IMR-90 (cell line): ENCODE data around the gene MLF2. TPM values are rescaled to one million over a fixed set of nuclear protein-coding genes. Genes with fewer than 3 reads are reported as not detected.
A peak's percentile ranks its signal among the peaks of the same experiment; 100 is the strongest.

Experiments used
- ATAC-seq: fragments of 200-7000 bp; cut with Tn5 transposase; 2 replicates; pipeline ENCODE4 v1.9.1; 2020; ENCODE audit warnings: low read depth, mild to moderate bottlenecking, moderate library complexity
- BruUV-seq: library from RNA; stranded (reverse); fragments of 400-500 nt; replicated peaks from 2 replicates; lab custom pipeline; 2021; lab: Mats Ljungman, UMichigan
- CTCF ChIA-PET: fragments of 300-600 bp; formaldehyde crosslinking; extraction: SDS; loops from one replicate; lab custom pipeline; 2021; ENCODE audit warnings: antibody characterized with exemption; lab: Yijun Ruan, JAX
- POLR2A ChIA-PET: fragments of 300-600 bp; sonication (Branson Sonifier 250); formaldehyde crosslinking; loops from one replicate; lab custom pipeline; 2022; ENCODE audit warnings: antibody characterized with exemption; ENCODE audit not compliant: unreplicated experiment; lab: Charles Lee
- DNase-seq: peaks from one replicate; pipeline ENCODE4 v3.0.0; 2013
- H2AFZ ChIP-seq: replicated peaks from 2 replicates; pipeline ENCODE3; 2013; ENCODE audit warnings: low read length, mild to moderate bottlenecking; ENCODE audit not compliant: poor library complexity
- H2AK5ac ChIP-seq: 2 replicates; pipeline ENCODE4 v1.6.1; 2013; ENCODE audit warnings: low read depth, low read length, inconsistent platforms
- H2AK9ac ChIP-seq: replicated peaks from 2 replicates; pipeline ENCODE3; 2013; ENCODE audit warnings: mild to moderate bottlenecking, low read depth, low read length, moderate library complexity; ENCODE audit not compliant: poor library complexity
- H2BK120ac ChIP-seq: 2 replicates; pipeline ENCODE4 v1.6.1; 2013; ENCODE audit warnings: low read depth, low read length, inconsistent platforms
- H2BK15ac ChIP-seq: 3 replicates; pipeline ENCODE4 v1.6.1; 2013; ENCODE audit warnings: low read depth, low read length, inconsistent platforms
- H2BK20ac ChIP-seq: 2 replicates; pipeline ENCODE4 v1.6.1; 2013; ENCODE audit warnings: low read depth, mild to moderate bottlenecking, inconsistent platforms, low read length, moderate library complexity
- H2BK5ac ChIP-seq: 2 replicates; pipeline ENCODE4 v1.6.1; 2013; ENCODE audit warnings: mild to moderate bottlenecking, low read depth, low read length, inconsistent platforms; ENCODE audit not compliant: poor library complexity, severe bottlenecking
- H3K14ac ChIP-seq: replicated peaks from 2 replicates; pipeline ENCODE4 v1.6.1; 2013; ENCODE audit warnings: low read depth, low read length, inconsistent platforms
- H3K18ac ChIP-seq: 2 replicates; pipeline ENCODE4 v1.6.1; 2013; ENCODE audit warnings: low read depth, low read length, control low read depth
- H3K23ac ChIP-seq: 2 replicates; pipeline ENCODE4 v1.6.1; 2013; ENCODE audit warnings: low read depth, low read length, inconsistent platforms
- H3K27ac ChIP-seq: 2 replicates; pipeline ENCODE4 v1.5.1; 2013; ENCODE audit warnings: mild to moderate bottlenecking, control low read depth, low read length; ENCODE audit not compliant: insufficient read depth
- H3K27me3 ChIP-seq: 2 replicates; pipeline ENCODE4 v1.6.1; 2013; ENCODE audit warnings: low read length; ENCODE audit not compliant: control insufficient read depth, insufficient read depth
- H3K36me3 ChIP-seq: 2 replicates; pipeline ENCODE4 v1.6.1; 2013; ENCODE audit warnings: low read length, mixed read lengths; ENCODE audit not compliant: control insufficient read depth, insufficient read depth
- H3K4ac ChIP-seq: 2 replicates; pipeline ENCODE4 v1.6.1; 2013; ENCODE audit warnings: low read depth, low read length, inconsistent platforms
- H3K4me1 ChIP-seq: 2 replicates; pipeline ENCODE4 v1.6.1; 2013; ENCODE audit warnings: low read length, mixed read lengths; ENCODE audit not compliant: control insufficient read depth, insufficient read depth
- H3K4me2 ChIP-seq: 2 replicates; pipeline ENCODE4 v1.6.1; 2013; ENCODE audit warnings: low read depth, mild to moderate bottlenecking, control low read depth, low read length, moderate library complexity
- H3K4me3 ChIP-seq: 2 replicates; pipeline ENCODE4 v1.5.1; 2013; ENCODE audit warnings: low read depth, mild to moderate bottlenecking, control low read depth, low read length, moderate library complexity; ENCODE audit not compliant: insufficient read depth
- H3K56ac ChIP-seq: 2 replicates; pipeline ENCODE4 v1.6.1; 2013; ENCODE audit warnings: low read length, inconsistent platforms; ENCODE audit not compliant: insufficient read depth; ENCODE audit errors: extremely low read depth
- H3K79me1 ChIP-seq, 2 experiments: 2 replicates each; pipeline ENCODE4 v1.6.1; 2013; ENCODE audit warnings: low read length in 2 of 2, inconsistent platforms in 1 of 2, low read depth in 1 of 2
- H3K9ac ChIP-seq: 2 replicates; pipeline ENCODE4 v1.6.1; 2013; ENCODE audit warnings: low read depth, low read length, control low read depth
- H3K9me1 ChIP-seq: 2 replicates; pipeline ENCODE4 v1.6.1; 2013; ENCODE audit warnings: low read length, inconsistent platforms; ENCODE audit not compliant: insufficient read depth
- H3K9me3 ChIP-seq: 2 replicates; pipeline ENCODE4 v1.6.1; 2013; ENCODE audit warnings: low read length; ENCODE audit not compliant: control insufficient read depth, insufficient read depth
- H4K20me1 ChIP-seq: 2 replicates; pipeline ENCODE4 v1.6.1; 2013; ENCODE audit warnings: low read length, inconsistent platforms; ENCODE audit not compliant: insufficient read depth
- H4K5ac ChIP-seq: 2 replicates; pipeline ENCODE4 v1.6.1; 2013; ENCODE audit warnings: mild to moderate bottlenecking, low read depth, low read length, control low read depth
- H4K8ac ChIP-seq, 2 experiments: 2 replicates each; pipeline ENCODE4 v1.6.1; 2013; ENCODE audit warnings: low read depth in 2 of 2, low read length in 2 of 2, control low read depth in 1 of 2, inconsistent platforms in 1 of 2
- H4K91ac ChIP-seq: 2 replicates; pipeline ENCODE4 v1.6.1; 2013; ENCODE audit warnings: low read depth, low read length, inconsistent platforms; ENCODE audit not compliant: insufficient read depth
- BHLHE40 ChIP-seq: fragments of 150-350 bp; IDR thresholded peaks from 2 replicates; pipeline ENCODE4 v1.6.1; 2016; ENCODE audit warnings: mild to moderate bottlenecking, low read depth, low read length
- CEBPB ChIP-seq: IDR thresholded peaks from 2 replicates; pipeline ENCODE4 v1.6.1; 2012; ENCODE audit warnings: low read depth, low read length, improper control_type of control experiment
- CHD1 ChIP-seq: IDR thresholded peaks from 2 replicates; pipeline ENCODE4 v1.6.1; 2012; ENCODE audit warnings: low read depth, low read length, improper control_type of control experiment
- MXI1 ChIP-seq: IDR thresholded peaks from 2 replicates; pipeline ENCODE4 v1.6.1; 2012; ENCODE audit warnings: low read depth, mild to moderate bottlenecking, low read length, moderate library complexity, borderline replicate concordance
- POLR2A ChIP-seq: IDR thresholded peaks from 2 replicates; pipeline ENCODE4 v1.6.1; 2012; ENCODE audit warnings: mild to moderate bottlenecking, low read depth, low read length
- RAD21 ChIP-seq: IDR thresholded peaks from 2 replicates; pipeline ENCODE4 v1.6.1; 2012; ENCODE audit warnings: low read length, improper control_type of control experiment
- WGBS, 2 experiments: methylation state at CpG; one replicate each; pipeline versions ENCODE4 v1.1.5 to v1.1.7; 2013; ENCODE audit warnings: missing lambda C conversion rate in 2 of 2; ENCODE audit not compliant: insufficient read length in 1 of 2; ENCODE audit errors: extremely low coverage in 2 of 2; 5-methylcytosine and 5-hydroxymethylcytosine counted together
- dilution Hi-C: fragments of 300-500 bp; cut with HindIII; formaldehyde crosslinking; loops from one replicate; pipeline ENCODE4 v1.14.3; 2018; ENCODE audit warnings: low sequenced_read_pairs; ENCODE audit not compliant: unreplicated experiment
- in situ Hi-C: fragments of 300-500 bp; cut with MboI; formaldehyde crosslinking; loops from 3 replicates; pipeline ENCODE4 v1.14.3; 2019; ENCODE audit warnings: low sequenced_read_pairs, inconsistent platforms, mixed read lengths
- intact Hi-C: fragments of 100-400 bp; cut with micrococcal nuclease; formaldehyde crosslinking; loops from 2 replicates; pipeline ENCODE4 v1.10.0; 2022
- polyA plus RNA-seq, 3 experiments: library from polyadenylated mRNA; depleted of rRNA; stranded (reverse); fragments of >200 nt; gene quantifications; 2 replicates each; pipeline ENCODE4 v1.2.3, GENCODE V29; 2012; ENCODE audit warnings: low replicate concordance in 1 of 3
- total RNA-seq: library from RNA; depleted of rRNA; stranded (reverse); fragments of >200 nt; gene quantifications from 2 replicates; pipeline ENCODE4 v1.2.3, GENCODE V29; 2012
- TF ChIP-seq, protein P1 (sequence below): conservative IDR thresholded peaks from 2 replicates; pipeline ENCODE4 v1.5.1; 2012; ENCODE audit warnings: mild to moderate bottlenecking, low read depth, low read length, improper control_type of control experiment
- TF ChIP-seq, protein P2 (sequence below): fragments of 150-350 bp; IDR thresholded peaks from 2 replicates; pipeline ENCODE4 v1.6.1; 2017; ENCODE audit warnings: mild to moderate bottlenecking, antibody characterized with exemption, low read length, low read depth
- TF ChIP-seq, protein P3 (sequence below): fragments of 150-350 bp; IDR thresholded peaks from 2 replicates; pipeline ENCODE4 v1.6.1; 2016; ENCODE audit warnings: low read depth, mild to moderate bottlenecking, low read length, moderate library complexity, borderline replicate concordance

The MLF2 gene
- total and polyA plus RNA-seq, 2 of the 4 experiments (the other 2 are of a cell fraction) = 236 to 403 TPM

DNA sequence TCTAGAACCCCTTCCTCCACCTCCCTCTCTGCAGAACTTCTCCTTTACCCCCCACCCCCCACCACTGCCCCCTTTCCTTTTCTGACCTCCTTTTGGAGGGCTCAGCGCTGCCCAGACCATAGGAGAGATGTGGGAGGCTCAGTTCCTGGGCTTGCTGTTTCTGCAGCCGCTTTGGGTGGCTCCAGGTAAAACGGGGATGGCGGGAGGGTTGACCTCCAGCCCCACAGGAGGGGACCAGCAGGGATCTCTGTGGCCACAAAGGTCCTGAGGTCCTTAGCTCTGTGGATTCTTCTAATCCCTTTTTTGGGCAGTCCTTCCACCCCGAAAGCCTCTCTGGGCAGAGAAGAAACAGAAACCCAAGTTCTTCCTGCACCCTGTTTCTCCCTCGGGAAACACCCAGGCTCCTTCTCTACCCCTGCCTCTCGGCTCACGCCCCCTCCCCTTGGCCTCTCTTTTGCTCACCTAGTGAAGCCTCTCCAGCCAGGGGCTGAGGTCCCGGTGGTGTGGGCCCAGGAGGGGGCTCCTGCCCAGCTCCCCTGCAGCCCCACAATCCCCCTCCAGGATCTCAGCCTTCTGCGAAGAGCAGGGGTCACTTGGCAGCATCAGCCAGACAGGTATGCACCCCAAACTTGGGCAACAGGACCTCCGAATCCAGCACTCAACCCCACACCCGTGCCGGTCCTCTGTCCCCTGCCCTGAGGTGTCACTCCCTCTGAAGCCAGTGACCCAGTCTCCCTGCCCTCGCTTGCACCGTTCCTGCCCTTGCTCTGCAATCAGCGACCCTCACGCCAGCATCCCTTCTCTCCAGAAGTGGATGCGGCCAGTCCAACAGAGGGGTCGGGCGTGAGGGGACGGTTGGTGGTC, 20.0 kb upstream of the MLF2 start:
- H3K4me3 ChIP-seq = no peak overlapping the region
- in situ Hi-C loops (no loop called here), dilution Hi-C loops (no loop called here), intact Hi-C loops (no loop called here)
- TF ChIP-seq RAD21 = no peak
- TF ChIP-seq, protein P1, sequence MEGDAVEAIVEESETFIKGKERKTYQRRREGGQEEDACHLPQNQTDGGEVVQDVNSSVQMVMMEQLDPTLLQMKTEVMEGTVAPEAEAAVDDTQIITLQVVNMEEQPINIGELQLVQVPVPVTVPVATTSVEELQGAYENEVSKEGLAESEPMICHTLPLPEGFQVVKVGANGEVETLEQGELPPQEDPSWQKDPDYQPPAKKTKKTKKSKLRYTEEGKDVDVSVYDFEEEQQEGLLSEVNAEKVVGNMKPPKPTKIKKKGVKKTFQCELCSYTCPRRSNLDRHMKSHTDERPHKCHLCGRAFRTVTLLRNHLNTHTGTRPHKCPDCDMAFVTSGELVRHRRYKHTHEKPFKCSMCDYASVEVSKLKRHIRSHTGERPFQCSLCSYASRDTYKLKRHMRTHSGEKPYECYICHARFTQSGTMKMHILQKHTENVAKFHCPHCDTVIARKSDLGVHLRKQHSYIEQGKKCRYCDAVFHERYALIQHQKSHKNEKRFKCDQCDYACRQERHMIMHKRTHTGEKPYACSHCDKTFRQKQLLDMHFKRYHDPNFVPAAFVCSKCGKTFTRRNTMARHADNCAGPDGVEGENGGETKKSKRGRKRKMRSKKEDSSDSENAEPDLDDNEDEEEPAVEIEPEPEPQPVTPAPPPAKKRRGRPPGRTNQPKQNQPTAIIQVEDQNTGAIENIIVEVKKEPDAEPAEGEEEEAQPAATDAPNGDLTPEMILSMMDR = no peak
- TF ChIP-seq CHD1 = no peak
- TF ChIP-seq MXI1 = no peak
- TF ChIP-seq, protein P2, sequence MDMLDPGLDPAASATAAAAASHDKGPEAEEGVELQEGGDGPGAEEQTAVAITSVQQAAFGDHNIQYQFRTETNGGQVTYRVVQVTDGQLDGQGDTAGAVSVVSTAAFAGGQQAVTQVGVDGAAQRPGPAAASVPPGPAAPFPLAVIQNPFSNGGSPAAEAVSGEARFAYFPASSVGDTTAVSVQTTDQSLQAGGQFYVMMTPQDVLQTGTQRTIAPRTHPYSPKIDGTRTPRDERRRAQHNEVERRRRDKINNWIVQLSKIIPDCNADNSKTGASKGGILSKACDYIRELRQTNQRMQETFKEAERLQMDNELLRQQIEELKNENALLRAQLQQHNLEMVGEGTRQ = no peak
- TF ChIP-seq CEBPB = no peak
- TF ChIP-seq, protein P3, sequence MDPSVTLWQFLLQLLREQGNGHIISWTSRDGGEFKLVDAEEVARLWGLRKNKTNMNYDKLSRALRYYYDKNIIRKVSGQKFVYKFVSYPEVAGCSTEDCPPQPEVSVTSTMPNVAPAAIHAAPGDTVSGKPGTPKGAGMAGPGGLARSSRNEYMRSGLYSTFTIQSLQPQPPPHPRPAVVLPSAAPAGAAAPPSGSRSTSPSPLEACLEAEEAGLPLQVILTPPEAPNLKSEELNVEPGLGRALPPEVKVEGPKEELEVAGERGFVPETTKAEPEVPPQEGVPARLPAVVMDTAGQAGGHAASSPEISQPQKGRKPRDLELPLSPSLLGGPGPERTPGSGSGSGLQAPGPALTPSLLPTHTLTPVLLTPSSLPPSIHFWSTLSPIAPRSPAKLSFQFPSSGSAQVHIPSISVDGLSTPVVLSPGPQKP = no peak
- TF ChIP-seq POLR2A = no peak
- no peak for TF ChIP-seq BHLHE40
- H3K56ac ChIP-seq = no peak overlapping the region
- H2BK20ac ChIP-seq = no peak overlapping the region
- peaks cover 17% of the 10 kb centered on the region for H3K36me3 ChIP-seq
- H3K14ac ChIP-seq = no peak overlapping the region
- H4K5ac ChIP-seq = no peak overlapping the region
- POLR2A ChIA-PET = no interaction called here
- peaks cover 23% of the 10 kb centered on the region for H4K20me1 ChIP-seq
- H3K27ac ChIP-seq = no peak overlapping the region
- H3K79me1 ChIP-seq = peaks cover 12 to 31% of the 10 kb centered on the region in 2 experiments
- H2BK120ac ChIP-seq = no peak overlapping the region
- H2BK5ac ChIP-seq = no peak overlapping the region
- H3K4me2 ChIP-seq = no peak overlapping the region
- no peak overlapping the region for H3K18ac ChIP-seq
- ATAC-seq (no peak), DNase-seq (no peak)
- H3K9me1 ChIP-seq = peaks cover 12% of the 10 kb centered on the region
- H3K23ac ChIP-seq = no peak overlapping the region
- no peak overlapping the region for H2AK5ac ChIP-seq
- H4K8ac ChIP-seq = no peak overlapping the region
- peak overlapping the region; percentile 3 for H2AK9ac ChIP-seq
- no TSS peak for BruUV-seq
- no peak overlapping the region for H3K9ac ChIP-seq
- WGBS, 2 experiments = 74% methylated on average over 8 of the region's 21 CpGs; no CpG with 5 or more reads in 1 of the 2 experiments
- peaks cover 13% of the 10 kb centered on the region for H3K4me1 ChIP-seq
- CTCF ChIA-PET = interaction anchor here (0.7 kb wide), 1 partner anchor 1016 kb away, joined by 3 read pairs; no protein-coding TSS in a partner anchor
- H3K9me3 ChIP-seq = no peaks in the 10 kb centered on the region
- no peak overlapping the region for H2BK15ac ChIP-seq
- no peak overlapping the region for H3K4ac ChIP-seq
- H2AFZ ChIP-seq = peak overlapping the region; percentile 66
- H4K91ac ChIP-seq = no peak overlapping the region
- H3K27me3 ChIP-seq = no peaks in the 10 kb centered on the region
